Thyroid gland (tissue), 4 donors: ENCODE results near the gene FRMD4A.

ENCODE experiments used
- CTCF ChIP-seq, 6 experiments: fragments of 200-600 bp in 3 of 6; fragments of 450-650 bp in 3 of 6; sonication (generic) in 3 of 6; IDR thresholded peaks; one replicate each; pipeline ENCODE4 v1.5.1; 2016 to 2019; ENCODE audit warnings: antibody characterized with exemption in 6 of 6, mild to moderate bottlenecking in 2 of 6, inconsistent platforms in 1 of 6, moderate library complexity in 1 of 6
- POLR2A ChIP-seq, 2 donors: fragments of 450-650 bp; IDR thresholded peaks; one replicate each; pipeline ENCODE4 v1.6.1; 2017; ENCODE audit warnings: antibody characterized with exemption in 2 of 2, mild to moderate bottlenecking in 2 of 2, moderate library complexity in 1 of 2

- no peak for TF ChIP-seq CTCF (IDR thresholded peaks at IDR 0.05)
- TF ChIP-seq POLR2A (IDR thresholded peaks at IDR 0.05), result no peak
These were observed 509.8 kb downstream of the FRMD4A start for GRCh38 chr10:13820964-13821337.
